ENCODE results near the gene SEMA5B.

SEMA5B gene

GRCh38 chr3:123066599-123066895, 39.0 kb upstream of the SEMA5B start (continued):
- TF ChIP-seq ZBTB44 (tag by site-specific recombination; IDR thresholded peaks at IDR 0.05) = no peak
- no peak for TF ChIP-seq ZNF544 (tag by site-specific recombination; IDR thresholded peaks at IDR 0.05)
- TF ChIP-seq ZNF148 (tag by site-specific recombination; IDR thresholded peaks at IDR 0.05; ENCODE audit: borderline replicate concordance) = no peak
- TF ChIP-seq ZNF335 (tag by site-specific recombination; conservative IDR thresholded peaks at IDR 0.05) = peak; percentile 95

GRCh38 chr3:123064914-123065313, 37.4 kb upstream of the SEMA5B start:
- ChIA-PET CTCF (no interaction called here), POLR2A (no interaction called here)
- Histone ChIP-seq H3K4me3 (ENCODE audit: low read depth, low read length) (no peak overlapping the region), H3K9me3 (ENCODE audit: control insufficient read depth, insufficient read depth, low read depth, low read length) (no peaks in the 10 kb centered on the region), H3K36me3 (ENCODE audit: control insufficient read depth in 2 of 2, insufficient read depth in 1 of 2, low read length in 2 of 2) (no peaks in the 10 kb centered on the region), H3K27ac (ENCODE audit: extremely low read depth, low read depth, low read length) (no peak overlapping the region), H3K4me1 (ENCODE audit: control insufficient read depth, insufficient read depth, low read length) (peaks cover 3% of the 10 kb centered on the region; the same call in 1 of the 2 replicates)
- TF ChIP-seq ZSCAN5A (tag by site-specific recombination; IDR thresholded peaks at IDR 0.05) (no peak), ZNF664 (tag by site-specific recombination; IDR thresholded peaks at IDR 0.05) (peak; percentile 68)

GRCh38 chr3:123064506-123064905, 36.9 kb upstream of the SEMA5B start:
- CTCF ChIA-PET = interaction anchor here (0.6 kb wide), 1 partner anchor 82 kb away, joined by 3 read pairs; no protein-coding TSS in a partner anchor
- H3K27ac ChIP-seq (ENCODE audit: extremely low read depth, low read depth, low read length) = no peak overlapping the region
- H3K36me3 ChIP-seq (ENCODE audit: control insufficient read depth in 2 of 2, insufficient read depth in 1 of 2, low read length in 2 of 2) = no peaks in the 10 kb centered on the region
- peaks cover 3% of the 10 kb centered on the region; the same call in 1 of the 2 replicates for H3K4me1 ChIP-seq (ENCODE audit: control insufficient read depth, insufficient read depth, low read length)
- no peaks in the 10 kb centered on the region for H3K9me3 ChIP-seq (ENCODE audit: control insufficient read depth, insufficient read depth, low read depth, low read length)
- POLR2A ChIA-PET = no interaction called here
- H3K4me3 ChIP-seq (ENCODE audit: low read depth, low read length) = no peak overlapping the region
- TF ChIP-seq ZNF830 (tag by site-specific recombination; IDR thresholded peaks at IDR 0.05; ENCODE audit: low read depth) (no peak), ZNF280D (tag by site-specific recombination; IDR thresholded peaks at IDR 0.05) (no peak), INSM2 (tag by site-specific recombination; IDR thresholded peaks at IDR 0.05) (no peak), ZNF513 (tag by site-specific recombination; IDR thresholded peaks at IDR 0.05) (no peak), ZNF214 (tag by site-specific recombination; IDR thresholded peaks at IDR 0.05; ENCODE audit: borderline replicate concordance) (no peak), ZNF121 (tag by site-specific recombination; IDR thresholded peaks at IDR 0.05) (no peak), ZNF596 (tag by site-specific recombination; IDR thresholded peaks at IDR 0.05) (no peak), ZNF138 (tag by site-specific recombination; IDR thresholded peaks at IDR 0.05; ENCODE audit: borderline replicate concordance) (no peak), ZXDB (tag by site-specific recombination; IDR thresholded peaks at IDR 0.05) (no peak), ZNF146 (tag by site-specific recombination; IDR thresholded peaks at IDR 0.05) (no peak), ZNF792 (tag by site-specific recombination; IDR thresholded peaks at IDR 0.05) (no peak), ZSCAN5A (tag by site-specific recombination; IDR thresholded peaks at IDR 0.05) (no peak), ZNF473 (tag by site-specific recombination; IDR thresholded peaks at IDR 0.05) (no peak), ZSCAN30 (tag by site-specific recombination; IDR thresholded peaks at IDR 0.05) (no peak), ZNF76 (tag by site-specific recombination; IDR thresholded peaks at IDR 0.05; ENCODE audit: borderline replicate concordance, low read depth) (no peak)

Measured in HEK293 (cell line).